ENCODE data around the gene NCBP3.

The NCBP3 gene

DNA sequence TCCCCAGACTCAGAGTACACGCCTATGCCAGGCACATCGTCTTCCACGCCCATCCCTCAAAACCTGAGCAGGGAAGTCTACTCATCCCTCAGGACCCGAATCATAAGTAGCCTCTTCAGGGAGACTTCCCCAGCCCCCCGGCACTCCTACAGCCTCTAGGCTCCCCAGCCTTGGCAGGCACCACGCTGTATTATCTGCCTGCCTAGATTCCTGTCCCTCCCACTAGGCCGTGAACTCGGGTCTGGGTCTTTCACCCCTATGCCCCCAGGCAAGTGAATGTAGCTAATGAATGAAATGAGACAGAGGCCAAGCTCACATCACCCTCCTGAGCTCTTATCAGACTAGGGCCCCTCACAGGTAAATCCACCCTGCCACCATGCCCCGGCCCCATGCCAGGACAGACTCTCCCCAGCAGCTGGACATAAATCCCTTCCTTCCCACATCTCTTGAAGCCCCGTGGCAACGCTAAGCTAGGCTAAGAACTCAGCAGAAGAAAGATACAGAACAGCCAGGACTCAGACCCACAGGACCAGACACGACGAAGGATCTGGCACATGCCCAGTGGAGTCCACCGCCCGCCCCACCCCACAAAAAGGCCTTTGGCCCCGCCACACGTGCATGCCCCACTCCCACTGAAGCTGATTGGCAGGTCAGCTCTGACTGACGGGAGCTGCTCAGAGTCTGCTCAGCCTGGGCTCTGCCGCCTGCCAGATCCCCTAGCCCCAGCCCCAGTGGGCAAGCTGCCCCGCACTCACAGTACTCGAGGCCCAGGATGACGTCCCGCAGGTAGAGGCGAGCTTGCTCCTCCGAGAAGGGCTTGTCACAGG lies 33.8 kb upstream of the NCBP3 start:
- peak; percentile 91 for DNase-seq
- Histone ChIP-seq H3K9me3 (ENCODE audit: severe bottlenecking) (no peaks in the 10 kb centered on the region), H3K27ac (peak overlapping the region; percentile 99), H3K27me3 (ENCODE audit: insufficient read depth, low read depth, severe bottlenecking) (no peaks in the 10 kb centered on the region), H3K36me3 (peaks cover 77% of the 10 kb centered on the region), H3K4me3 (ENCODE audit: low read depth, low read length) (peak overlapping the region; percentile 27)
- TF ChIP-seq, protein P1, sequence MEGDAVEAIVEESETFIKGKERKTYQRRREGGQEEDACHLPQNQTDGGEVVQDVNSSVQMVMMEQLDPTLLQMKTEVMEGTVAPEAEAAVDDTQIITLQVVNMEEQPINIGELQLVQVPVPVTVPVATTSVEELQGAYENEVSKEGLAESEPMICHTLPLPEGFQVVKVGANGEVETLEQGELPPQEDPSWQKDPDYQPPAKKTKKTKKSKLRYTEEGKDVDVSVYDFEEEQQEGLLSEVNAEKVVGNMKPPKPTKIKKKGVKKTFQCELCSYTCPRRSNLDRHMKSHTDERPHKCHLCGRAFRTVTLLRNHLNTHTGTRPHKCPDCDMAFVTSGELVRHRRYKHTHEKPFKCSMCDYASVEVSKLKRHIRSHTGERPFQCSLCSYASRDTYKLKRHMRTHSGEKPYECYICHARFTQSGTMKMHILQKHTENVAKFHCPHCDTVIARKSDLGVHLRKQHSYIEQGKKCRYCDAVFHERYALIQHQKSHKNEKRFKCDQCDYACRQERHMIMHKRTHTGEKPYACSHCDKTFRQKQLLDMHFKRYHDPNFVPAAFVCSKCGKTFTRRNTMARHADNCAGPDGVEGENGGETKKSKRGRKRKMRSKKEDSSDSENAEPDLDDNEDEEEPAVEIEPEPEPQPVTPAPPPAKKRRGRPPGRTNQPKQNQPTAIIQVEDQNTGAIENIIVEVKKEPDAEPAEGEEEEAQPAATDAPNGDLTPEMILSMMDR (IDR thresholded peaks at IDR 0.05; ENCODE audit: low read depth, low read length): no peak

DNA sequence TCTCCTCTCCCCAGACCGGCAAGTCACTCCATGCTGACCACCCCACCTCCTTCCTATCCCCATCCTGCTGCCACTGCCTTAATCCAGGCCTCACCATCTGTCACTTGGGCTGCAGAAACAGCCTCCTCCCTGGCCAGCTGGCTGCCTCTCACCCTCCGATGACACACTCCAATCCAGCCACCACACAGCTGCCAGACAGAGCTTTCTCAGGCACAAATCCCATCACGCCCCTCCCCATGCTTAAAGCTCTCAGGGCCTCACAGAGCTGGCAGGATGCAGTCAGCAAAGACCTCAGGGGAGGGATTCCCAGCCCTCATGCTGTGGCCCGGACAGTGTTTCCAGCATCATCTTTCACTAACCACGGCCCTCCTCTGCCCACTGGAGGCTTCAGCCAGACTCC lies 33.1 kb upstream of the NCBP3 start:
- Histone ChIP-seq H3K27ac (peak overlapping the region; percentile 99), H3K36me3 (peaks cover 75% of the 10 kb centered on the region), H3K27me3 (ENCODE audit: insufficient read depth, low read depth, severe bottlenecking) (no peaks in the 10 kb centered on the region), H3K4me3 (ENCODE audit: low read depth, low read length) (peak overlapping the region; percentile 27; the same call in 1 of the 2 replicates), H3K9me3 (ENCODE audit: severe bottlenecking) (no peaks in the 10 kb centered on the region)
- TF ChIP-seq, protein P1 (IDR thresholded peaks at IDR 0.05; ENCODE audit: low read depth, low read length): no peak
- DNase-seq: peak; percentile 99

DNA sequence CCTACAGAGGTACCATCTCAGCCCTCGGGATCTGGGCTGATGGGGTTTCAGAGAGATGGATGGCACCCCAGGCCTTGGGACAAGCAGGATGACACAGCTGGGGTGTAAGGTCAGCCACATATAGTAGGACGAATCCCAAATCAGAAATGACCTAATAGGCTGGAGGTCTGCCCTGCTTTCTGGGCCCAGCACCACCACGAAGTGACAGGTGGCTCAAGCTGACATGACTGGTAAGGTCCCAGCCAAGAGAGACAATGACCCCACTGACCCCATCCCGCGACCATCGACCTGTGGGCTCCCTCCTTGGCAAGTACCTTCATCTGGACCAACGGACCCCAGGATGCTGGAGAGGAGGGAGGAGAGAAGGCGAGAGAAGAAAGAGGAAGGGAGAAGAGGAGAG lies 31.2 kb upstream of the NCBP3 start:
- H3K27ac ChIP-seq: peak overlapping the region; percentile 99
- DNase-seq: no peak
- H3K36me3 ChIP-seq: peaks cover 75% of the 10 kb centered on the region
- TF ChIP-seq, protein P1 (IDR thresholded peaks at IDR 0.05; ENCODE audit: low read depth, low read length): no peak
- no peaks in the 10 kb centered on the region for H3K27me3 ChIP-seq (ENCODE audit: insufficient read depth, low read depth, severe bottlenecking)
- H3K4me3 ChIP-seq (ENCODE audit: low read depth, low read length): no peak overlapping the region
- H3K9me3 ChIP-seq (ENCODE audit: severe bottlenecking): no peaks in the 10 kb centered on the region

DNA sequence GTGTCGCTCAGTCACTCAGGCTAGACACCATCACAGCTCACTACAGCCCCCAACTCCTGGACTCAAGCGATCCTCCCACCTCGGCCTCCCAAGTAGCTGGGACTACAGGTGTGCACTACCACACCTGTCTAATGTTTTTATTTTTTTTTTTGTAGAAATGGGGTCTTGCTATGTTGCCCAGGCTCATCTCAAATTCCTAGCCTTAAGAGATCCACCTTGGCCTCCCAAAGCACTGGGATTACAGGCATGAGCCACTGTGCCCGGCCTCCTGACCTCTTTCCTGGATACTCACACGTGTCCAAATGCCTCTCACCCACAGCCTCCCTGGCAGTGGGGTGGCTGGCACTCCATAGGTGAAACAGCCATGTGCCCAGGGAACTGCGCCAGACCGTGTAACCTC lies 29.3 kb upstream of the NCBP3 start:
- H3K4me3 ChIP-seq (ENCODE audit: low read depth, low read length): no peak overlapping the region
- TF ChIP-seq, protein P1 (IDR thresholded peaks at IDR 0.05; ENCODE audit: low read depth, low read length): no peak
- peaks cover 77% of the 10 kb centered on the region for H3K36me3 ChIP-seq

DNA sequence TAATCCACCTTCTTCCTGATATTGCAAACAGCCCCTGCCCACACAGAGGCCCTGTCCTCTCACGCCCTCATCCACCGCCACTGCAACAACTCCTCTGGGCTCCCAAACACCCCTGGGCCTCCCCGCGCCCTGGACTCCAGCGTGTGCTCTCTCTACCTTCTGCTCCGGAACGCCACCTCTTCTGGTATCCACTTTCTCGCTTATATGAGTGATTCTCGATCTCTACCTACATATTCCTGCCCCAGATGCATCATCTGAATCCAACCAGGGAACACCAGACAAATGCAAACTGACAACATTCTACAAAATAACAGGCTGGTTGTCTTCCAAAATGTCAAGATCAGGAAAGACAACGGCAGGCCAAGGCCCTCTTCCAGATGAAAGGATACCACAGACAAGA lies 27.8 kb upstream of the NCBP3 start:
- Histone ChIP-seq H3K36me3 (peaks cover 83% of the 10 kb centered on the region), H3K27me3 (ENCODE audit: insufficient read depth, low read depth, severe bottlenecking) (no peaks in the 10 kb centered on the region), H3K4me3 (ENCODE audit: low read depth, low read length) (no peak overlapping the region), H3K27ac (no peak overlapping the region), H3K9me3 (ENCODE audit: severe bottlenecking) (no peaks in the 10 kb centered on the region)
- DNase-seq: no peak
- TF ChIP-seq, protein P1 (IDR thresholded peaks at IDR 0.05; ENCODE audit: low read depth, low read length): no peak

More for the DNA sequence above, 29.3 kb upstream of the NCBP3 start:
- H3K9me3 ChIP-seq (ENCODE audit: severe bottlenecking): no peaks in the 10 kb centered on the region
- DNase-seq: no peak
- H3K27ac ChIP-seq: no peak overlapping the region
- H3K27me3 ChIP-seq (ENCODE audit: insufficient read depth, low read depth, severe bottlenecking): no peaks in the 10 kb centered on the region

Data from WERI-Rb-1 (cell line).